Measurements from ENCODE around the gene DOCK2. TPM values are rescaled to one million over a fixed set of nuclear protein-coding genes. Genes with fewer than 3 reads are reported as not detected.

DOCK2 gene
- total RNA-seq, 2 experiments from 2014 or later = 248 to 270 TPM

- Mint-ChIP-seq H3K27me3 (no peaks in the 10 kb centered on the region), H3K36me3 (ENCODE audit: low read depth) (peaks cover 61% of the 10 kb centered on the region), H3K4me3 (no peak overlapping the region), H3K9me3 (no peaks in the 10 kb centered on the region), H3K27ac (no peak overlapping the region), H3K4me1 (peaks cover 4% of the 10 kb centered on the region)
- no peak for DNase-seq
- CTCF ChIA-PET = no interaction called here
- POLR2A ChIA-PET = no interaction called here
Measured at GRCh38 chr5:170038241-170038640, 401.2 kb downstream of the DOCK2 start.

GRCh38 chr5:170039830-170040229 is 402.8 kb downstream of the DOCK2 start:
- Mint-ChIP-seq H3K9me3 (no peaks in the 10 kb centered on the region), H3K27ac (no peak overlapping the region), H3K36me3 (ENCODE audit: low read depth) (peaks cover 72% of the 10 kb centered on the region), H3K4me1 (peaks cover 20% of the 10 kb centered on the region), H3K27me3 (no peaks in the 10 kb centered on the region), H3K4me3 (no peak overlapping the region)
- DNase-seq = no peak
- CTCF ChIA-PET = no interaction called here
- POLR2A ChIA-PET = no interaction called here

- Mint-ChIP-seq H3K4me1 (peaks cover 20% of the 10 kb centered on the region), H3K27ac (no peak overlapping the region), H3K36me3 (ENCODE audit: low read depth) (peaks cover 77% of the 10 kb centered on the region), H3K4me3 (no peak overlapping the region), H3K27me3 (no peaks in the 10 kb centered on the region), H3K9me3 (no peaks in the 10 kb centered on the region)
- POLR2A ChIA-PET = no interaction called here
- CTCF ChIA-PET = no interaction called here
- DNase-seq = no peak
Measured at GRCh38 chr5:170046241-170046640, 409.2 kb downstream of the DOCK2 start.

GRCh38 chr5:170049713-170050112 is 412.6 kb downstream of the DOCK2 start:
- CTCF ChIA-PET = no interaction called here
- Mint-ChIP-seq H3K27ac (no peak overlapping the region), H3K36me3 (ENCODE audit: low read depth) (peaks cover 73% of the 10 kb centered on the region)

GRCh38 chr5:170053896-170054295 is 416.8 kb downstream of the DOCK2 start:
- ChIA-PET POLR2A (no interaction called here), CTCF (interaction anchor here (1.2 kb wide), 1 partner anchor 17 kb away, joined by 3 read pairs; no protein-coding TSS in a partner anchor)
- Mint-ChIP-seq H3K9me3 (peaks cover 3% of the 10 kb centered on the region), H3K4me1 (no peaks in the 10 kb centered on the region), H3K27me3 (no peaks in the 10 kb centered on the region), H3K4me3 (no peak overlapping the region), H3K36me3 (ENCODE audit: low read depth) (peaks cover 89% of the 10 kb centered on the region), H3K27ac (no peak overlapping the region)
- no peak for DNase-seq

More at GRCh38 chr5:170049713-170050112, 412.6 kb downstream of the DOCK2 start:
- H3K27me3 Mint-ChIP-seq = no peaks in the 10 kb centered on the region
- POLR2A ChIA-PET = no interaction called here
- no peaks in the 10 kb centered on the region for H3K9me3 Mint-ChIP-seq
- peaks cover 1% of the 10 kb centered on the region for H3K4me1 Mint-ChIP-seq
- no peak overlapping the region for H3K4me3 Mint-ChIP-seq
- no peak for DNase-seq

GRCh38 chr5:170055606-170056005 is 418.5 kb downstream of the DOCK2 start:
- Mint-ChIP-seq H3K4me3 (no peak overlapping the region), H3K27me3 (no peaks in the 10 kb centered on the region), H3K9me3 (peaks cover 3% of the 10 kb centered on the region), H3K4me1 (no peaks in the 10 kb centered on the region), H3K36me3 (ENCODE audit: low read depth) (peaks cover 88% of the 10 kb centered on the region), H3K27ac (no peak overlapping the region)
- ChIA-PET POLR2A (no interaction called here), CTCF (no interaction called here)
- no peak for DNase-seq

- CTCF ChIA-PET = no interaction called here
Measured at GRCh38 chr5:170056561-170057267, 419.6 kb downstream of the DOCK2 start.

GRCh38 chr5:170057311-170057710 is 420.2 kb downstream of the DOCK2 start:
- H3K27me3 Mint-ChIP-seq = no peaks in the 10 kb centered on the region
- no peak overlapping the region for H3K27ac Mint-ChIP-seq
- ChIA-PET CTCF (no interaction called here), POLR2A (no interaction called here)
- no peak for DNase-seq
- H3K4me3 Mint-ChIP-seq = no peak overlapping the region
- peaks cover 85% of the 10 kb centered on the region for H3K36me3 Mint-ChIP-seq (ENCODE audit: low read depth)
- H3K4me1 Mint-ChIP-seq = no peaks in the 10 kb centered on the region
- peaks cover 3% of the 10 kb centered on the region for H3K9me3 Mint-ChIP-seq

More at GRCh38 chr5:170056561-170057267, 419.6 kb downstream of the DOCK2 start:
- POLR2A ChIA-PET = no interaction called here
- Mint-ChIP-seq H3K36me3 (ENCODE audit: low read depth) (peaks cover 86% of the 10 kb centered on the region), H3K27ac (no peak overlapping the region), H3K4me3 (no peak overlapping the region), H3K9me3 (peaks cover 3% of the 10 kb centered on the region), H3K27me3 (no peaks in the 10 kb centered on the region), H3K4me1 (no peaks in the 10 kb centered on the region)
- no peak for DNase-seq

GRCh38 chr5:170059221-170059620 is 422.1 kb downstream of the DOCK2 start:
- POLR2A ChIA-PET = no interaction called here
- no peaks in the 10 kb centered on the region for H3K27me3 Mint-ChIP-seq
- CTCF ChIA-PET = interaction anchor here (1.4 kb wide), 1 partner anchor 12 kb away, joined by 6 read pairs; no protein-coding TSS in a partner anchor
- peaks cover 74% of the 10 kb centered on the region for H3K36me3 Mint-ChIP-seq (ENCODE audit: low read depth)
- no peaks in the 10 kb centered on the region for H3K4me1 Mint-ChIP-seq
- no peak for DNase-seq
- H3K4me3 Mint-ChIP-seq = no peak overlapping the region
- H3K27ac Mint-ChIP-seq = no peak overlapping the region
- H3K9me3 Mint-ChIP-seq = peaks cover 3% of the 10 kb centered on the region

GRCh38 chr5:170067152-170067551 is 430.1 kb downstream of the DOCK2 start:
- no peak for DNase-seq
- H3K4me1 Mint-ChIP-seq = no peaks in the 10 kb centered on the region
- ChIA-PET POLR2A (no interaction called here), CTCF (no interaction called here)
- no peak overlapping the region for H3K27ac Mint-ChIP-seq
- peaks cover 70% of the 10 kb centered on the region for H3K36me3 Mint-ChIP-seq (ENCODE audit: low read depth)
- no peaks in the 10 kb centered on the region for H3K9me3 Mint-ChIP-seq
- no peaks in the 10 kb centered on the region for H3K27me3 Mint-ChIP-seq
- no peak overlapping the region for H3K4me3 Mint-ChIP-seq

- CTCF ChIA-PET = interaction anchor here (1.2 to 1.4 kb wide), 2 partner anchors 8 to 11 kb away, joined by 3 read pairs; no protein-coding TSS in a partner anchor
Measured at GRCh38 chr5:170067574-170068170, 430.6 kb downstream of the DOCK2 start.

GRCh38 chr5:170069512-170069911 is 432.4 kb downstream of the DOCK2 start:
- DNase-seq = no peak
- POLR2A ChIA-PET = no interaction called here
- CTCF ChIA-PET = no interaction called here
- Mint-ChIP-seq H3K27ac (no peak overlapping the region), H3K4me1 (no peaks in the 10 kb centered on the region), H3K27me3 (no peaks in the 10 kb centered on the region), H3K9me3 (no peaks in the 10 kb centered on the region), H3K36me3 (ENCODE audit: low read depth) (peaks cover 65% of the 10 kb centered on the region), H3K4me3 (no peak overlapping the region)

More at GRCh38 chr5:170067574-170068170, 430.6 kb downstream of the DOCK2 start:
- DNase-seq = no peak
- peaks cover 69% of the 10 kb centered on the region for H3K36me3 Mint-ChIP-seq (ENCODE audit: low read depth)
- H3K27ac Mint-ChIP-seq = no peak overlapping the region
- no peaks in the 10 kb centered on the region for H3K9me3 Mint-ChIP-seq
- no peak overlapping the region for H3K4me3 Mint-ChIP-seq
- H3K4me1 Mint-ChIP-seq = no peaks in the 10 kb centered on the region
- no peaks in the 10 kb centered on the region for H3K27me3 Mint-ChIP-seq
- POLR2A ChIA-PET = no interaction called here

GRCh38 chr5:170070556-170071412 is 433.7 kb downstream of the DOCK2 start:
- Mint-ChIP-seq H3K9me3 (no peaks in the 10 kb centered on the region), H3K4me3 (no peak overlapping the region), H3K36me3 (ENCODE audit: low read depth) (peaks cover 70% of the 10 kb centered on the region), H3K27me3 (no peaks in the 10 kb centered on the region), H3K4me1 (no peaks in the 10 kb centered on the region), H3K27ac (no peak overlapping the region)
- ChIA-PET POLR2A (no interaction called here), CTCF (interaction anchor here (0.6 to 2.2 kb wide), 14 partner anchors 9 to 1481 kb away, joined by 3 to 13 read pairs (median 3); no protein-coding TSS in a partner anchor)
- no peak for DNase-seq

Measured in activated CD4-positive, alpha-beta memory T cell treated with anti-CD3 and anti-CD28 coated beads, Interleukin-2, amount 10 ng/mL, durations not matched to agents 7 days and 5 days (primary cell).